Nephron (organoid): ENCODE data around the gene CYP8B1.

ENCODE experiments used
- H3K27ac Mint-ChIP-seq, 3 experiments: 2 replicates each; pipeline ENCODE4 v1.8.0; 2020; ENCODE audit warnings: mixed read lengths in 3 of 3, mild to moderate bottlenecking in 2 of 3, moderate library complexity in 1 of 3
- H3K27me3 Mint-ChIP-seq: 2 replicates; pipeline ENCODE4 v1.8.0; 2021; ENCODE audit warnings: low read depth, mild to moderate bottlenecking, moderate library complexity, mixed read lengths
- H3K36me3 Mint-ChIP-seq: 2 replicates; pipeline ENCODE4 v1.8.0; 2020; ENCODE audit warnings: low read depth, mixed read lengths
- H3K4me1 Mint-ChIP-seq: 2 replicates; pipeline ENCODE4 v1.8.0; 2020; ENCODE audit warnings: mixed read lengths
- H3K4me3 Mint-ChIP-seq, 3 experiments: 2 replicates each; pipeline ENCODE4 v1.8.0; 2020; ENCODE audit warnings: mild to moderate bottlenecking in 3 of 3, mixed read lengths in 3 of 3, moderate library complexity in 2 of 3
- H3K9me3 Mint-ChIP-seq: 2 replicates; pipeline ENCODE4 v1.8.0; 2020; ENCODE audit warnings: mixed read lengths
- CTCF ChIP-seq, 3 experiments: fragments of 200-600 bp; sonication (generic); IDR thresholded peaks; one replicate each; pipeline ENCODE4 v1.5.0; 2021; ENCODE audit warnings: antibody characterized with exemption in 3 of 3; ENCODE audit not compliant: unreplicated experiment in 3 of 3

The CYP8B1 gene

GRCh38 chr3:42900226-42901072, 24.8 kb upstream of the CYP8B1 start:
- Mint-ChIP-seq H3K27ac (peak overlapping the region in 1 of 3 experiments; percentile 6), H3K4me3 (no peak overlapping the region), H3K27me3 (peaks cover 5% of the 10 kb centered on the region), H3K9me3 (peaks cover 6% of the 10 kb centered on the region), H3K4me1 (peaks cover 11% of the 10 kb centered on the region), H3K36me3 (no peaks in the 10 kb centered on the region)
- TF ChIP-seq CTCF (IDR thresholded peaks at IDR 0.05; ENCODE audit: unreplicated experiment in 3 of 3): no peak

- H3K36me3 Mint-ChIP-seq: no peaks in the 10 kb centered on the region
- H3K27ac Mint-ChIP-seq: no peak overlapping the region
- H3K9me3 Mint-ChIP-seq: peaks cover 2% of the 10 kb centered on the region
- no peak overlapping the region for H3K4me3 Mint-ChIP-seq
- H3K4me1 Mint-ChIP-seq: peaks cover 11% of the 10 kb centered on the region
- TF ChIP-seq CTCF (IDR thresholded peaks at IDR 0.05; ENCODE audit: unreplicated experiment in 3 of 3): no peak
- no peaks in the 10 kb centered on the region for H3K27me3 Mint-ChIP-seq
These were observed 23.4 kb upstream of the CYP8B1 start for GRCh38 chr3:42898896-42899675.

- no peak for TF ChIP-seq CTCF (IDR thresholded peaks at IDR 0.05; ENCODE audit: unreplicated experiment in 3 of 3)
- Mint-ChIP-seq H3K4me1 (peaks cover 7% of the 10 kb centered on the region), H3K36me3 (no peaks in the 10 kb centered on the region), H3K27me3 (no peaks in the 10 kb centered on the region), H3K9me3 (no peaks in the 10 kb centered on the region), H3K27ac (no peak overlapping the region), H3K4me3 (no peak overlapping the region)
These were observed 19.8 kb upstream of the CYP8B1 start for GRCh38 chr3:42895580-42895868.

DNA sequence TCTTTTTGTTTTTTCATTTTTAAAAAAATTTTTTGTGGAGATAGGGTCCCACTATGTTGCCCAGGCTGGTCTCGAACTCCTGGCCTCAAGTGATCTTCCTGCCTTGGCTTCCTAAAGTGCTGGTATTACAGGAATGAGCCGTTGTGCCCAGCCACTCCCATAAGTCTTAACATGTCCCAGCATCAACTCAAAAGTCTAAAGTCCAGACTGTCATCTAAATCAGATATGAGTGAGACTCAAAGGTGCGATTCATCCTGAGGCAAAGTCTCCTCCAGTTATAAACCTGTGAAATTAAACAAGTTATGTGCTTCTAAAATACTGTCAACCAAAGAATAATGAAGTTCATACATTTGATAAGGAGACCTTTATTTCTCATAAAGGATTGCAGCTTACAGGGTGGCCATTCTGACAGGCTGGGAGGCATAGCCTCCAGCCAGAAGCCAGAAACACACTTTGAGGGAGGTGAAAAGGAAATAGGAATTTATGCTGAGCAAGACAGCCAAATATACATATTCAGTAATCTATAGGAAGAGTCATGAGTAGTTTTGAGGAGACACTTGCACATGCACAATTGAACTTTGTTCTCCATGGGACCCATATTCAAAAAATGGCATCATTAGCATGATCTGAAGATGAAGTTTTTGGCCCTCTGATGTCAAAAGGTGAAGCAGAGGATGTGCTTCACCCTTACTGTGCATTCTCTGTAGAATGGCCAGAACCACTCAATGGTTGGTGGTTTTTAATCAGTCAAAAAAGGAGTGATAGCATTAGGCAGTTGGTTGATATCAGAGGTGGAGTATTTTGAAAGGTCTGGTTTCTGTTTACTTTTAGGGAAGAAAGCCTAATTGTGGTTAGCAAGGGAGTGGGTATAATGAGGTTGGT, 19.3 kb upstream of the CYP8B1 start:
- Mint-ChIP-seq H3K27ac (no peak overlapping the region), H3K4me1 (peaks cover 1% of the 10 kb centered on the region), H3K4me3 (no peak overlapping the region), H3K36me3 (no peaks in the 10 kb centered on the region), H3K27me3 (no peaks in the 10 kb centered on the region), H3K9me3 (no peaks in the 10 kb centered on the region)
- no peak for TF ChIP-seq CTCF (IDR thresholded peaks at IDR 0.05; ENCODE audit: unreplicated experiment in 3 of 3)

- H3K9me3 Mint-ChIP-seq: no peaks in the 10 kb centered on the region
These were observed 17.1 kb upstream of the CYP8B1 start for GRCh38 chr3:42892807-42893206.

More at GRCh38 chr3:42892807-42893206, 17.1 kb upstream of the CYP8B1 start:
- Mint-ChIP-seq H3K4me3 (no peak overlapping the region), H3K27me3 (peaks cover 6% of the 10 kb centered on the region), H3K36me3 (no peaks in the 10 kb centered on the region), H3K27ac (no peak overlapping the region), H3K4me1 (no peaks in the 10 kb centered on the region)
- TF ChIP-seq CTCF (IDR thresholded peaks at IDR 0.05; ENCODE audit: unreplicated experiment in 3 of 3): no peak
